ENCODE data around the gene KIAA0040. TPM values are rescaled to one million over a fixed set of nuclear protein-coding genes. Genes with fewer than 3 reads are reported as not detected.

Gene KIAA0040
- total RNA-seq, 1 experiment from 2014 or later, result 27.7 TPM

DNA sequence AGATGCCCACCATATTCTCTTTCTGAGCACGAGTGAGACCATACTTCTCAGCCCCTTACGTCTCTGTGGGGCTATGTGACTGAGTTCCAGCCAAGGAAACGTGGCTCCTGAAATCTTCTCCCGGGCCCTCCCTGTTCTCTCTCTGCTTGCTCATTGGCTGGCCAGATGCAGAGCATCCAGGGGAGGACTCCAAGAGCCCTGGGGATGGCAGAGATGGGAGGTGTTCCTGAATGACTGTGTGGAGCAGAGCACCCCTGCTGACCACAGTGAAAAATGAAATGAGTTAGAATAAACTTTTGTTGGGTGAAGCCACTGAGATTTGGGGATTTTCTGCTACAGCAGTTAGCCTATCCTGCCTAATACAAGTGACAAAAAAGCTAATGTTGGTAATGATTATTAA is 23.8 kb downstream of the KIAA0040 start:
- CTCF ChIA-PET, result interaction anchor here (1.2 to 21.1 kb wide), 8 partner anchors 12 to 150 kb away, joined by 4 to 415 read pairs (median 6); no protein-coding TSS in a partner anchor
- H3K4me3 Mint-ChIP-seq (ENCODE audit: unreplicated experiment), result no peak overlapping the region
- TF ChIP-seq, protein P1, sequence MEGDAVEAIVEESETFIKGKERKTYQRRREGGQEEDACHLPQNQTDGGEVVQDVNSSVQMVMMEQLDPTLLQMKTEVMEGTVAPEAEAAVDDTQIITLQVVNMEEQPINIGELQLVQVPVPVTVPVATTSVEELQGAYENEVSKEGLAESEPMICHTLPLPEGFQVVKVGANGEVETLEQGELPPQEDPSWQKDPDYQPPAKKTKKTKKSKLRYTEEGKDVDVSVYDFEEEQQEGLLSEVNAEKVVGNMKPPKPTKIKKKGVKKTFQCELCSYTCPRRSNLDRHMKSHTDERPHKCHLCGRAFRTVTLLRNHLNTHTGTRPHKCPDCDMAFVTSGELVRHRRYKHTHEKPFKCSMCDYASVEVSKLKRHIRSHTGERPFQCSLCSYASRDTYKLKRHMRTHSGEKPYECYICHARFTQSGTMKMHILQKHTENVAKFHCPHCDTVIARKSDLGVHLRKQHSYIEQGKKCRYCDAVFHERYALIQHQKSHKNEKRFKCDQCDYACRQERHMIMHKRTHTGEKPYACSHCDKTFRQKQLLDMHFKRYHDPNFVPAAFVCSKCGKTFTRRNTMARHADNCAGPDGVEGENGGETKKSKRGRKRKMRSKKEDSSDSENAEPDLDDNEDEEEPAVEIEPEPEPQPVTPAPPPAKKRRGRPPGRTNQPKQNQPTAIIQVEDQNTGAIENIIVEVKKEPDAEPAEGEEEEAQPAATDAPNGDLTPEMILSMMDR (IDR thresholded peaks at IDR 0.05; ENCODE audit: unreplicated experiment), result no peak
- no peak for DNase-seq (ENCODE audit: unreplicated experiment)
- BruUV-seq (replicated peaks), result no TSS peak
- H3K27ac Mint-ChIP-seq (ENCODE audit: low read depth, unreplicated experiment), result no peak overlapping the region
- intact Hi-C loops (cut with micrococcal nuclease), result no loop called here
- POLR2A ChIA-PET, result interaction anchor here (1.4 to 1.7 kb wide), 2 partner anchors 11 to 23 kb away, joined by 4 read pairs; no protein-coding TSS in a partner anchor
- H3K4me1 Mint-ChIP-seq (ENCODE audit: insufficient read depth, unreplicated experiment), result peaks cover 20% of the 10 kb centered on the region
- H3K27me3 Mint-ChIP-seq (ENCODE audit: insufficient read depth, unreplicated experiment), result no peaks in the 10 kb centered on the region
- peaks cover 4% of the 10 kb centered on the region for H3K36me3 Mint-ChIP-seq (ENCODE audit: insufficient read depth, unreplicated experiment)
- no peaks in the 10 kb centered on the region for H3K9me3 Mint-ChIP-seq (ENCODE audit: unreplicated experiment)

DNA sequence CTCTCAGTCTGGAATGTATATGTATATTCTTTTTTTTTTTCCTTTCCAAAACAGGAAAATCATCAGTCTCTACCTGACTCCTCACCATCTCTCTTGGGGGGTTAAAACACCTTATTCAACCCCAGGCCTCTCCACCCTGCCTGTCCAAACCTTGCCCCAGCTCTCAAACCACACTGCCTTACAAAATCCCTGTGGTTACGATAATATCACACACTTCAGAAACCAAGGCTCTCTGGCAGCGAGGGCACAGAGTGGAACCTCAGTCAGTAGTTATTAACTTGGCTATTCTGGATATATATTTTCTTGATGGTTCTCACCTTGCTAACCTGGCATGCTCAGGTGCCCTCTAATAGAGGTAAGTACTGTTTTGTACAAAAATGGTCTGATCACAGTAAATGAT is 24.7 kb downstream of the KIAA0040 start:
- no peak for DNase-seq (ENCODE audit: unreplicated experiment)
- Mint-ChIP-seq H3K4me1 (ENCODE audit: insufficient read depth, unreplicated experiment) (peaks cover 20% of the 10 kb centered on the region), H3K9me3 (ENCODE audit: unreplicated experiment) (no peaks in the 10 kb centered on the region), H3K27me3 (ENCODE audit: insufficient read depth, unreplicated experiment) (no peaks in the 10 kb centered on the region), H3K36me3 (ENCODE audit: insufficient read depth, unreplicated experiment) (peaks cover 4% of the 10 kb centered on the region), H3K27ac (ENCODE audit: low read depth, unreplicated experiment) (peak overlapping the region; percentile 26), H3K4me3 (ENCODE audit: unreplicated experiment) (no peak overlapping the region)
- ChIA-PET CTCF (interaction anchor here (0.6 to 21.1 kb wide), 8 partner anchors 12 to 319 kb away, joined by 3 to 415 read pairs (median 4); no protein-coding TSS in a partner anchor), POLR2A (no interaction called here)
- no TSS peak for BruUV-seq (replicated peaks)
- intact Hi-C loops (cut with micrococcal nuclease), result no loop called here
- TF ChIP-seq, protein P1 (IDR thresholded peaks at IDR 0.05; ENCODE audit: unreplicated experiment), result no peak

DNA sequence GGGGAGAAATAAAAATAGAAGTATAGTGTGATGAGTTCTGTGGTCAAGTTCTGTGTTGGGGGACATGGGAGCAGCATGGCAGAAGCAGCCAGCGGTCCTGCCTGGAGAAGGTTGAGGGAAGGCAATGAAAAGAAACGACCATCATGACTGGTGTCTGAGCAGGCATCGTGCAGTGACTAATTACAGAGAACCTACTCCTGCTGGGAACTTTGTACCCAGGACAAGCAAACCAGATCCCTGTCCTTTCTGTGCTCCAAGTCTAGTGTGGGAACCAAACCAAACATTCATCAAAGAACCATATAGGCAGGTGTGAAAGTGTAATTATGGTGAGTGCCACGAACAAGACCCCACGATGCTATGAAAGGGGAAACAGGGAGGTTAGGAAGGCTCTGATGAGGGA is 25.8 kb downstream of the KIAA0040 start:
- Mint-ChIP-seq H3K27me3 (ENCODE audit: insufficient read depth, unreplicated experiment) (no peaks in the 10 kb centered on the region), H3K4me3 (ENCODE audit: unreplicated experiment) (no peak overlapping the region), H3K36me3 (ENCODE audit: insufficient read depth, unreplicated experiment) (peaks cover 4% of the 10 kb centered on the region), H3K27ac (ENCODE audit: low read depth, unreplicated experiment) (no peak overlapping the region), H3K4me1 (ENCODE audit: insufficient read depth, unreplicated experiment) (peaks cover 20% of the 10 kb centered on the region), H3K9me3 (ENCODE audit: unreplicated experiment) (no peaks in the 10 kb centered on the region)
- intact Hi-C loops (cut with micrococcal nuclease), result no loop called here
- POLR2A ChIA-PET, result no interaction called here
- no peak for DNase-seq (ENCODE audit: unreplicated experiment)
- CTCF ChIA-PET, result interaction anchor here (1.3 to 21.1 kb wide), 4 partner anchors 11 to 153 kb away, joined by 4 to 415 read pairs (median 41); no protein-coding TSS in a partner anchor
- TF ChIP-seq, protein P1 (IDR thresholded peaks at IDR 0.05; ENCODE audit: unreplicated experiment), result no peak
- no TSS peak for BruUV-seq (replicated peaks)

DNA sequence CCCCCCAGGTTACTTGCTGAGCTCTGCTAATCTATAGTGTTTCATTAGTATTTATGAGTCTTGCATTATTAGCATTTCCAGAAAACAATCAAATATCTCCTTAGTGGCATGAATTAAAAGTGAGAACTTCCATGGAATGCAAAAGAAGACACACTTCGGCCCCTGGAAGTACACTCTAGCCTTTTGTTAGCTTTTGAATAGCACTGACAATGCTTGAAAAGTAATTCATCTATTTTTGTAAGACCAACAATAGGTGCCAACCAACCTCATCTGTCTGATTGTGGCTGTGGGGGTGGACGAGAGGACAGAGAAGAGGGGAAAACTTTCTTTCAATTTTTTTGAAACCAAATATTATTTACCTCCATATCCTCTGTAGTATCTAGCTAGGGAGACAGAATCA is 27.8 kb downstream of the KIAA0040 start:
- no TSS peak for BruUV-seq (replicated peaks)
- no peak overlapping the region for H3K27ac Mint-ChIP-seq (ENCODE audit: low read depth, unreplicated experiment)
- no peak overlapping the region for H3K4me3 Mint-ChIP-seq (ENCODE audit: unreplicated experiment)
- H3K4me1 Mint-ChIP-seq (ENCODE audit: insufficient read depth, unreplicated experiment), result peaks cover 7% of the 10 kb centered on the region
- ChIA-PET CTCF (interaction anchor here (0.6 to 21.1 kb wide), 9 partner anchors 9 to 723 kb away, joined by 3 to 415 read pairs (median 4); no protein-coding TSS in a partner anchor), POLR2A (interaction anchor here (1.9 kb wide), 1 partner anchor 10 kb away, joined by 4 read pairs; no protein-coding TSS in a partner anchor)
- TF ChIP-seq, protein P1 (IDR thresholded peaks at IDR 0.05; ENCODE audit: unreplicated experiment), result no peak
- H3K27me3 Mint-ChIP-seq (ENCODE audit: insufficient read depth, unreplicated experiment), result no peaks in the 10 kb centered on the region
- peaks cover 4% of the 10 kb centered on the region for H3K36me3 Mint-ChIP-seq (ENCODE audit: insufficient read depth, unreplicated experiment)
- no peak for DNase-seq (ENCODE audit: unreplicated experiment)
- intact Hi-C loops (cut with micrococcal nuclease), result no loop called here
- no peaks in the 10 kb centered on the region for H3K9me3 Mint-ChIP-seq (ENCODE audit: unreplicated experiment)

Data from MCF 10A (cell line).